ENCODE results near the gene USP15. TPM values are rescaled to one million over a fixed set of nuclear protein-coding genes. Genes with fewer than 3 reads are reported as not detected.
"Not testable (repeated sequence)": the region's sequence is repeated elsewhere in the genome, so short reads cannot be mapped to it uniquely, and the experiment has no call there.

USP15 gene
- polyA plus RNA-seq, 1 donor, result 40.2 TPM

DNA sequence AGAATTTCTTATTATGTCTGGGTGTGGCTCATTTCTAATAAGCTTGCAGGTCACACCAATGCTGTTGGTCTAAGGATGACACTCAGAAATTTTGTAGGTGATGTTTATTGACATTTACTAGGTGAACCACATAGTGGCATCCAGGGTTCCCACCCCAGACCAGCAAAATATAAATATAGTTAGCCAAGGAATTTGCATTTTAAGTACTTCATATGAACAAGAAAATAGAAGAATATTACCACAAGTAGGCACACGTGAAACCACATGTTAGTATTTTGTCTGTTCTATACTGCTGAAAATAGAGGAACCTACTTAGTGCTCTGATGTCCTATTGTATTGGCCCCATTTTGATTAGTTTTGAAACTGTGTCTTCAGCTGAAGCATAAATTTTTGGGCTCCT lies 71.1 kb downstream of the USP15 start:
- DNase-seq, result no peak

DNA sequence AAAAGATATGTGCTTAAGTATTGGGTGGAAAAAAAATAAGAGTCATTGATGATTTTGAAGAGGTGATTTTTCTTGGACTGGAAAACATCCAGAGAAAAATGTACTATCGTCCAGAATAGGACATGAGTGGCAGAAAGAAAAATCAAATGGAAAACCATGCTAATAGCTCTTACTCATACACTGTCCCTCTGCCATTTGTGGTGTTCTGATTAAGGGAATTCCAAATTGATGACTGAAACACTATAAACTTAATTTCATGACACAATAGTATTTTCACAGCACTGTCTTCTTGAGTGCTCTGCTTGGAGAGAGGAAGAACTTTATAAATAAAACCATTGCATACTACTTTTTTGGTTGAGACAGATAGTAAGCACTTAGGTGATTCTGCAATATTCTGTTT lies 72.4 kb downstream of the USP15 start:
- no peak for DNase-seq

DNA sequence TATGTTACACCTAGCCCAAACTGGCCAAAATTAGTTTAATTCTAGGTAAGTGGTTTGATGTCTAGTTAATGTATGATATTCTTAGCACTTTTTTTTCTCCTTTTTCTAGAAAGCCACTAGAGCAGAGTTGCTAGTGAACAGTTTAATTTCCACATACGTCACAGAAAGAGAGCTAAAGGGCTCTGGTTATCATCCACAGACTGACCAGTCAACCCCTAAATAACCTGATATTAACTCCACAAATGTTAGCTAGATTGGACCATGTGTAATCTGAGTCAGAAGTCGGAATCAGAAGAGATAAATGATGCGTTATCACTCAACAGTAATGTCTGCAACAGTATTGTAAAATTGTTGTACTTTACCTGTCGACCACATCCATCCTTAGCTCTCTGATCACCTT lies 74.9 kb downstream of the USP15 start:
- DNase-seq, result no peak

GRCh38 chr12:62335796-62336195 lies 75.6 kb downstream of the USP15 start:
- DNase-seq, result no peak

- not testable (repeated sequence) for DNase-seq
These were observed 77.4 kb downstream of the USP15 start for GRCh38 chr12:62337643-62338042.

DNA sequence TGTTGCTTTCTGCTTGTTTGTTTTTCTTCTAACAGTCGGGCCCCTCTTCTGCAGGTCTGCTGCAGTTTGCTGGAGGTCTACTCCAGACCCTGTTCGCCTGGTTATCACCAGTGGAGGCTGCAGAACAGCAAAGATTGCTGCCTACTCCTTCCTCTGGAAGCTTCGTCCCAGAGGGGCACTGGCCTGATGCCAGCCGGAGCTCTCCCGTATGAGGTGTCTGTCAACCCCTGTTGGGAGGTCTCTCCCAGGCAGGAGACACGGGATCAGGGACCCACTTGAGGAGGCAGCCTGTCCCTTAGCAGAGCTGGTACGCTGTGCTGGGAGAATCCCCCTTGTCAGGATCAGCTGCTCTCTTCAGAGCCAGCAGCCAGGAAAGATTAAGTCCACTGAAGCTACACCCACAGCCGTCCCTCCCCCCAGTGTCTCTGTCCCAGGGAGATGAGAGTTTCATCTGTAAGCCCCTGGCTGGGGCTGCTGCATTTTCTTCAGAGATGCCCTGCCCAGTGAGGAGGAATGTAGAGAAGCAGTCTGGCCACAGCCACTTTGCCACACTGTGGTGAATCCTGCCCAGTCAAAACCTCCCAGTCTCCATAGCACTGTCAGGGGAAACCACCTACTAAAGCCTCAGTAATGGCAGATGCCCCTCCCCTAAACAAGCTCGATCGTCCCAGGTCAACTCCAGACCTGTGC lies 82.6 kb downstream of the USP15 start:
- DNase-seq, result not testable (repeated sequence)

GRCh38 chr12:62343304-62344120 lies 83.3 kb downstream of the USP15 start:
- not testable (repeated sequence) for DNase-seq

GRCh38 chr12:62344731-62345556 lies 84.7 kb downstream of the USP15 start:
- DNase-seq, result not testable (repeated sequence)

DNA sequence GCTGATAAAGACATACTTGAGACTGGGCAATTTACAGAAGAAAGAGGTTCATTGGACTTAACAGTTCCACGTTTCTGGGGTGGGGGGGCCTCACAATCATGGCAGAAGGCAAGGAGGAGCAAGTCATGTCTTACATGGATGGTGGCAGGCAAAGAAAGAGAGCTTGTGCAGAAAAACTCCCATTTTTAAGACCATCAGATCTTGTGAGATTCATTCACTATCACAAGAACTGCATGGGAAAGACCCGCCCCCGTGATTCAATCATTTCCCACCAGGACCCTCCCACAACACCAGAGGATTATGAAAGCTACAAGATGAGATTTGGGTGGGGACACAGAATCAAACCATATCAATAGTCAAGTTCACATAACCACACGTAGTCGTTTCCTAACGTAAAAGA lies 85.5 kb downstream of the USP15 start:
- no peak for DNase-seq

GRCh38 chr12:62346817-62347216 lies 86.6 kb downstream of the USP15 start:
- DNase-seq, result no peak

GRCh38 chr12:62347922-62348650 lies 87.9 kb downstream of the USP15 start:
- no peak for DNase-seq

DNA sequence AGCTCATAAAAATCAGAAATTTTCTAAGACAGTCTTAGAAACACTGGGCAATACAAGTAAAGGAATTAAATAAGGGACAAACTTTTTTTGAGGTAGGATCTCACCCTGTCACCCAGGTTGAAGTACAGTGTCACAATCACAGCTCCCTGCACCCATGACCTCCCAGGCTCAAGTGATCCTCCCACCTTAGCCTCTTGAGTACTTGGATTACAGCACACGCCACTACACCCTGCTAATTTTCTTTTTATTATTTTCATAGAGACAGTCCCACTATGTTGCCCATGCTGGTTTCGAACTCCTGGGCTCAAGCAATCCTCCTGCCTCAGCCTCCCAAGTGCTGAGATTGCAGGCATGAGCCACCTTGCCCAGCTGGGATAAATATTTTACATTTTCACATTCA lies 90.3 kb downstream of the USP15 start:
- no peak for DNase-seq

DNA sequence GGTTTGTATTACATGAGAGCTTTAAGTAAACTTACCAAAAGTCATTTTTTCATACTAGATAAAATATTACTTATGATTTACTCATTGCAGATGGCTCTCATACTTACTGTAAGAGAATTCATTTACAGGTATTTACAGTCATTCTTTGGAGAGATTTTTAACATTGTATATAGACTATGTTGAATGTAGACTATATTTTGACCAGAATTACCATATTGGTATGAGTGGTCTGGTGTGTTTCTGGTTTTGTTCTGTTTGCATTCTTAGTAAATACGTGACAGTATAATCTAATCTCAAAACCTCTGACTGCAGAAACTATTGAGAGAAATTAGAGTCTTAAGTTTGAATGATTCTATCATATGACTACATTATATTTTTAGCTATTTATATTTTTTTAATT lies 91.1 kb downstream of the USP15 start:
- DNase-seq, result no peak

- no peak for DNase-seq
These were observed 100.8 kb downstream of the USP15 start for GRCh38 chr12:62361048-62361447.

- no peak for DNase-seq
These were observed 103.3 kb downstream of the USP15 start for GRCh38 chr12:62363506-62363905.

DNA sequence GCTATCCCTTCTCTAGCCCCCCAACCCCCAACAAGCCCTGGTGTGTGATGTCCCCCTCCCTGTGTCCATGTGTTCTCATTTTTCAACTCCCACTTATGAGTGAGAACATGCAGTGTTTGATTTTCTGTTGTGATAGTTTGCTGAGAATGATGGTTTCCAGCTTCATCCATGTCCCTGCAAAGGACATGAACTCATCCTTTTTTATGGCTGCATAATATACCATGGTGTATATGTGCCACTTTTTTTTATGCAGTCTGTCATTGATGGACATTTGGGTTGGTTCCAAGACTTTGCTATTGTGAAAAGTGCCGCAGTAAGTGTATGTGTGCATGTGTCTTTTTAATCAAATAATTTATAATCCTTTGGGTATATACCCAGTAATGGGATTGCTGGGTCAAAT lies 104.5 kb downstream of the USP15 start:
- not testable (repeated sequence) for DNase-seq

- not testable (repeated sequence) for DNase-seq
These were observed 105.6 kb downstream of the USP15 start for GRCh38 chr12:62365846-62366245.

DNA sequence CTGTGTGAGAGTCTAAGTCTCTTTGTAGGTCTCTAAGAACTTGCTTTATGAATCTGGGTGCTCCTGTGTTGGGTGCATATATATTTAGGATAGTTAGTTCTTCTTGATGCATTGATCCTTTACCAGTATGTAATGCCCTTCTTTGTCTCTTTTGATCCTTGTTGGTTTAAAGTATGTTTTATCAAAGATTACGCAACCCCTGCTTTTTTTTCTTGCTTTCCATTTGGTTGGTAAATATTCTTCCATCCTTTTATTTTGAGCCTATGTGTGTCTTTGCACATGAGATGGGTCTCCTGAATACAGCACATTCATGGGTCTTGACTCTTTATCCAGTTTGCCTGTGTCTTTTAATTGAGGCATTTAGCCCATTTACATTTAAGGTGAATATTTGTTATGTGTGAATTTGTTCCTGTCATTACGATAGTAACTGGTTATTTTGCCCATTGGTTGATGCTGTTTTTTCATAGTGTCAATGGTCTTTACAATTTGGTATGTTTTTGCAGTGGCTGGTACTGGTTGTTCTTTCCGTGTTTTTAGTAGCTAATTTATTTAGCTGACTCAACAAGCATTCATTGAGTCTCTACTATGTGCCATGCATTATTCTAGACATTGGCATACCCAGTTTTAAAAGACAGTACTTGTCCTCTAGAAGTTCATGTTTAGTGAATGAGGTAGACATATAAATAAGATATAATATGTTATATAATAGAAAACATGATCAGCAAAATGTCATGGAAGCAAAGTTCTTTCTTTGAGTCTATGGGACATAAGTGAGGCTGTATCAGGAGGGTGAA lies 108.4 kb downstream of the USP15 start:
- not testable (repeated sequence) for DNase-seq

DNA sequence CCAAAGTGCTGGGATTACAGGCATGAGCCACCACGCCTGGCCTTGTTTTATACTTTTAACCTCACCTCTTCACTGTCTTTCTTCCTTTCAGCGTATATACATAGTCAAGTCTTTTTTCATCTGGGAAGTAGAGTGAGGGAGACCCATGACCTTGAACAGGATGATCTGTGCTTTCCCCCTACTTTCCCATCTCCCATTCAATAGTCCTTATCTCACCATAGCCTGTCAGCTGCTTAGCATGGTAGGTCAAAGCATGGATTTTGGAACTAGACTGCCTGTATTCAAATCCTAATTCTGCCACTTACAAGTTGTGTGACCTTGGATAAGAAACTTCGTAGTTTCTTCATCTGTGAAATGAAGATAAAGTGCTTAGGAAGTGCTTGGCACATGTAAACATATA lies 110.0 kb downstream of the USP15 start:
- no peak for DNase-seq

- no peak for DNase-seq
These were observed 111.5 kb downstream of the USP15 start for GRCh38 chr12:62371661-62372060.

DNA sequence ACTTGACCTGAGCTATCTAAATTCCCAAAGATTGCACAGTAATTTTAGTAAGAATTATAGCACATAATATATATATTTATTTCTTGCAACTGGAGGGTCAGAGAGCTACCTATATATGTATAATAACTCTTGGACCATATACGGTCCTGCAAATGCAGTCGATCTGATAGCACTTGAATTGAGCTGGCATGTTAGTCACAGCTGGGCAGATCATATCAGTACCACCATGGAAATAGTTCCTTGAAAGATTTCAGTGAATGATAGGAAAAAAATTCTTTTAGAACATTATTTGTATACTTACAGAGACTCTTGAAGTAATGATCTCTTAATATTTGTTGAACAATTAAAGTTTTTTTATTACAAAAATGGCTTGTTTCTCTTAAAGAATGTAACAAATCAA lies 111.9 kb downstream of the USP15 start:
- DNase-seq, result no peak

DNA sequence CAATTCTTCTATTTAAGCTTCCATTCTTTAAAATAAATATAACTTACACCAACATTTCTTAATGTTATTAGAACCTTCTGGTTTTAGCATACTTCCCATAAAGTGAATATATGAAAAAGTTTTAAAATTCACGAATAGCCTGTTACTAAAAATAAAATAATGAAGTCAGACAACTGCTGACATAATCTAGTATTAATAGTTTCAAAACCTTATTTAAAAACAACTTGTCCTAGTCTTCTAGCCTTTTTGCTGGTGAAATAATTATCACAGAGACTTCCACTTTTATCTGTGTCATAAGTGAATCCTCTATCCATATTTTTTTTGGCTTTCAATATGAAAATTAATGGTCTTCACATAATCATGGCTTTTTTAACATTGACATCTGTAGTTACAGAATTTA lies 112.6 kb downstream of the USP15 start:
- no peak for DNase-seq

All from hindlimb muscle (tissue), 1 donor.